Measurements from ENCODE around the gene RHBDL3. TPM values are rescaled to one million over a fixed set of nuclear protein-coding genes. Genes with fewer than 3 reads are reported as not detected.

The RHBDL3 gene
- total RNA-seq, 1 experiment from 2014 or later: 12.5 TPM

DNA sequence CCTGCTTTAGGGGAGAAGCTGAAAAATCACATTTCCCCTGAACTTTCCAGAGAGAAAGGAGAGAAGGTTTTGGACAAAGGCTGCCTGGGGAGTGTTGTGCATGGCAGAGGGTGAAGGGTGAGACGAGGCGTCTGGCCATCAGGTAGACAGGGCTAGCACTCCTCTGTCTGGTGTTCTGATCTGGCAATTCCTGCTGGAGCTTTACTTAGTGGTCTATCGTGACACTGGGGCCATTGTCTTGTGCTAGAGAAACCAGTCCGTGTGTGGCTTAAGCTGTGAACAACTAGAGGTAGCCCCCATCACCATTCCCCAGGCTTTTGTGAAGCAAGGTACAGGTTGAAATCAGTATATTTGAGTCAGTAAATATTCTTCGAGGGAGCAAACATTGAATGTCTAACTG lies 8.5 kb downstream of the RHBDL3 start:
- H3K14ac ChIP-seq (ENCODE audit: insufficient read depth, low read length): peak overlapping the region; percentile 35; the same call in 1 of the 2 replicates
- TF ChIP-seq, protein P1, sequence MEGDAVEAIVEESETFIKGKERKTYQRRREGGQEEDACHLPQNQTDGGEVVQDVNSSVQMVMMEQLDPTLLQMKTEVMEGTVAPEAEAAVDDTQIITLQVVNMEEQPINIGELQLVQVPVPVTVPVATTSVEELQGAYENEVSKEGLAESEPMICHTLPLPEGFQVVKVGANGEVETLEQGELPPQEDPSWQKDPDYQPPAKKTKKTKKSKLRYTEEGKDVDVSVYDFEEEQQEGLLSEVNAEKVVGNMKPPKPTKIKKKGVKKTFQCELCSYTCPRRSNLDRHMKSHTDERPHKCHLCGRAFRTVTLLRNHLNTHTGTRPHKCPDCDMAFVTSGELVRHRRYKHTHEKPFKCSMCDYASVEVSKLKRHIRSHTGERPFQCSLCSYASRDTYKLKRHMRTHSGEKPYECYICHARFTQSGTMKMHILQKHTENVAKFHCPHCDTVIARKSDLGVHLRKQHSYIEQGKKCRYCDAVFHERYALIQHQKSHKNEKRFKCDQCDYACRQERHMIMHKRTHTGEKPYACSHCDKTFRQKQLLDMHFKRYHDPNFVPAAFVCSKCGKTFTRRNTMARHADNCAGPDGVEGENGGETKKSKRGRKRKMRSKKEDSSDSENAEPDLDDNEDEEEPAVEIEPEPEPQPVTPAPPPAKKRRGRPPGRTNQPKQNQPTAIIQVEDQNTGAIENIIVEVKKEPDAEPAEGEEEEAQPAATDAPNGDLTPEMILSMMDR (conservative IDR thresholded peaks at IDR 0.05): no peak
- H3K27ac ChIP-seq (ENCODE audit: insufficient read length, low read depth, low read length): no peak overlapping the region
- WGBS (ENCODE audit: extremely low coverage, insufficient read length, low lambda C conversion rate): no CpG with 5 or more reads among the region's 5 CpGs
- H2BK120ac ChIP-seq (ENCODE audit: low read depth, low read length, poor library complexity, severe bottlenecking): no peak overlapping the region
- H3K9ac ChIP-seq (ENCODE audit: extremely low read depth, insufficient read length, low read length): no peak overlapping the region
- H3K23me2 ChIP-seq (ENCODE audit: insufficient read length, low read depth, low read length, poor library complexity, severe bottlenecking): no peaks in the 10 kb centered on the region
- H2BK5ac ChIP-seq (ENCODE audit: insufficient read length, low read length): no peak overlapping the region
- DNase-seq: no peak
- Mint-ChIP-seq H3K36me3 (ENCODE audit: insufficient read depth in 1 of 3, low read depth in 3 of 3) (peaks cover 0 to 8% (median 2%) of the 10 kb centered on the region in 3 experiments; a peak in 3 of 7 replicates), H3K27me3 (ENCODE audit: low read depth) (peaks cover 37% of the 10 kb centered on the region), H3K9me3 (no peaks in the 10 kb centered on the region), H3K27ac (0 out of 7 replicates have a peak overlapping the region, but pooled peaks of 2 of the 3 experiments have one; percentile 60 to 76), H3K4me3 (no peak overlapping the region), H3K4me1 (peaks cover 48 to 71% of the 10 kb centered on the region in 2 experiments)
- no peaks in the 10 kb centered on the region for H3K9me3 ChIP-seq (ENCODE audit: control insufficient read depth, low read depth, low read length)
- no peaks in the 10 kb centered on the region for H3K27me3 ChIP-seq (ENCODE audit: insufficient read depth, low read length)
- H3K4me1 ChIP-seq (ENCODE audit: insufficient read depth, low read length): peaks cover 14% of the 10 kb centered on the region
- H3K79me1 ChIP-seq (ENCODE audit: insufficient read depth, low read depth, low read length, poor library complexity, severe bottlenecking): no peaks in the 10 kb centered on the region
- H3K56ac ChIP-seq (ENCODE audit: insufficient read length, low read depth, low read length): no peak overlapping the region
- peaks cover 2% of the 10 kb centered on the region for H4K20me1 ChIP-seq (ENCODE audit: control insufficient read depth, insufficient read depth, insufficient read length)
- no peak overlapping the region for H2BK12ac ChIP-seq (ENCODE audit: insufficient read length, low read depth, low read length)
- H3T11ph ChIP-seq (ENCODE audit: low read length): no peak overlapping the region
- no peaks in the 10 kb centered on the region for H3K79me2 ChIP-seq (ENCODE audit: insufficient read depth, low read length)
- no peak overlapping the region for H3K4me2 ChIP-seq (ENCODE audit: insufficient read depth, insufficient read length, low read length)
- H4K5ac ChIP-seq (ENCODE audit: insufficient read length, low read depth, low read length): no peak overlapping the region
- no peak overlapping the region for H3K18ac ChIP-seq (ENCODE audit: insufficient read length, low read depth, low read length)
- H2BK20ac ChIP-seq (ENCODE audit: low read depth, low read length, poor library complexity, severe bottlenecking): no peak overlapping the region
- no peak overlapping the region for H3K23ac ChIP-seq (ENCODE audit: insufficient read length, low read depth, low read length)
- no peak overlapping the region for H3K4ac ChIP-seq (ENCODE audit: low read depth, low read length)
- H4K91ac ChIP-seq (ENCODE audit: insufficient read length, low read depth, low read length): no peak overlapping the region
- no peak overlapping the region for H2BK15ac ChIP-seq (ENCODE audit: low read depth, low read length)
- no peak overlapping the region for H4K8ac ChIP-seq (replicated peaks; ENCODE audit: insufficient read length, low read depth, low read length)
- no peak overlapping the region for H2AFZ ChIP-seq (ENCODE audit: low read length)
- no peak overlapping the region for H2AK5ac ChIP-seq (ENCODE audit: insufficient read length, low read length)
